ENCODE measurements around the gene FRMD4A.

GRCh38 chr10:13943735-13944398 is 386.9 kb downstream of the FRMD4A start:
- TF ChIP-seq CTCF (IDR thresholded peaks at IDR 0.05 in 4 of 5, conservative IDR thresholded peaks at IDR 0.05 in 1 of 5): no peak
- no peak for TF ChIP-seq POLR2A (IDR thresholded peaks at IDR 0.05)
